Bronchial epithelial cell (primary cell): Measurements from ENCODE around the gene RASEF. TPM values are rescaled to one million over a fixed set of nuclear protein-coding genes. Genes with fewer than 3 reads are reported as not detected.

Experiments
- DNase-seq: peaks from one replicate; pipeline ENCODE4 v3.0.0-alpha.2; 2010; ENCODE audit warnings: low read depth
- FAIRE-seq: peaks from 2 replicates; lab custom pipeline; 2011; peaks lifted over from hg19 to GRCh38; lab: Jason Lieb, UNC
- H3K27me3 ChIP-seq: 2 replicates; pipeline ENCODE4 v1.5.1; 2011; ENCODE audit warnings: low read length; ENCODE audit not compliant: control insufficient read depth, insufficient read depth
- H3K36me3 ChIP-seq: 2 replicates; pipeline ENCODE4 v1.5.1; 2011; ENCODE audit warnings: low read length; ENCODE audit not compliant: control insufficient read depth, insufficient read depth
- H3K4me3 ChIP-seq: 2 replicates; pipeline ENCODE4 v1.5.1; 2011; ENCODE audit warnings: mild to moderate bottlenecking, low read depth, low read length, control low read depth
- total RNA-seq: library from RNA; depleted of rRNA; stranded (reverse); fragments of >200 nt; gene quantifications from 2 replicates; pipeline ENCODE4 v1.2.1, GENCODE V29; 2014
- TF ChIP-seq, protein P1 (sequence below): IDR thresholded peaks from 2 replicates; pipeline ENCODE4 v1.5.1; 2011; ENCODE audit warnings: mild to moderate bottlenecking, moderate library complexity, low read length, control low read depth, inconsistent platforms; ENCODE audit not compliant: insufficient read depth, severe bottlenecking

Gene RASEF
- total RNA-seq, 1 donor from 2014 or later: 9.2 TPM

DNA sequence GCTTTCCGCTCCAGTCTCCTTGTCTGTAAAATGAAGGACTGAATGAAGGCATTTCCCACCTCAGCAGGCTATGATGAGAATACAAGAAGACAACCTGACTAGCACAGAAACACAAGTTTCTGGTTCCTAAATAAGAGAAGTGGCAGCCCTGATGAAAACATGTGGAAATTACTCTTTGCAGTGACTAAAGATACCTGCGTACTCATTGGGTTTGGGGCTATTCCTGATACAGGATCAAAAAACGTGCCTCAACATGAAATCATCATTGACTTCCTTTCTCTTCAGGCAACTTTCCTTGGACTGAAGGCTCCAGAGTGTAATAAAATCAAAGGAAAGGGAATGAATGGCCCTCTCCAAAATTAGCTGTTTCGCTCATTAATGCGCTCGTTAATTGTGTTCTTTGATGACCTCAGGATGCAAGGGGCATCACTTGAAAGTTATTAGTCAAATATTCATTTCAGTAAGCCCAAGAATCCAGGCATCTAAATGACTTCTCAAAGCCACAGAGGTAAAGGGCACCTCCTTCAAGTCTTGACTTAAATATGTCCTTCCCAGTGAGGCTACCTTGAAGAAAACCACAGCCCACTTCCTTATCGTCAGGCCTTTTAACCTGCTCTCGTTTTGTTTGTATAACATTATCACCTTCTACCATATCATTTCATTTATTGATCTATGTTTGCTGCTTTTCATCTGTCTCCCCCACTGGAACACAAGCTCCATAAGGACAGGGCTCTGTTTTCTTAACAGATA, 68.9 kb downstream of the RASEF start:
- peak; percentile 87 for DNase-seq
- Histone ChIP-seq H3K27me3 (no peaks in the 10 kb centered on the region), H3K4me3 (no peak overlapping the region), H3K36me3 (no peaks in the 10 kb centered on the region)
- no peak for FAIRE-seq
- TF ChIP-seq, protein P1, sequence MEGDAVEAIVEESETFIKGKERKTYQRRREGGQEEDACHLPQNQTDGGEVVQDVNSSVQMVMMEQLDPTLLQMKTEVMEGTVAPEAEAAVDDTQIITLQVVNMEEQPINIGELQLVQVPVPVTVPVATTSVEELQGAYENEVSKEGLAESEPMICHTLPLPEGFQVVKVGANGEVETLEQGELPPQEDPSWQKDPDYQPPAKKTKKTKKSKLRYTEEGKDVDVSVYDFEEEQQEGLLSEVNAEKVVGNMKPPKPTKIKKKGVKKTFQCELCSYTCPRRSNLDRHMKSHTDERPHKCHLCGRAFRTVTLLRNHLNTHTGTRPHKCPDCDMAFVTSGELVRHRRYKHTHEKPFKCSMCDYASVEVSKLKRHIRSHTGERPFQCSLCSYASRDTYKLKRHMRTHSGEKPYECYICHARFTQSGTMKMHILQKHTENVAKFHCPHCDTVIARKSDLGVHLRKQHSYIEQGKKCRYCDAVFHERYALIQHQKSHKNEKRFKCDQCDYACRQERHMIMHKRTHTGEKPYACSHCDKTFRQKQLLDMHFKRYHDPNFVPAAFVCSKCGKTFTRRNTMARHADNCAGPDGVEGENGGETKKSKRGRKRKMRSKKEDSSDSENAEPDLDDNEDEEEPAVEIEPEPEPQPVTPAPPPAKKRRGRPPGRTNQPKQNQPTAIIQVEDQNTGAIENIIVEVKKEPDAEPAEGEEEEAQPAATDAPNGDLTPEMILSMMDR: no peak

DNA sequence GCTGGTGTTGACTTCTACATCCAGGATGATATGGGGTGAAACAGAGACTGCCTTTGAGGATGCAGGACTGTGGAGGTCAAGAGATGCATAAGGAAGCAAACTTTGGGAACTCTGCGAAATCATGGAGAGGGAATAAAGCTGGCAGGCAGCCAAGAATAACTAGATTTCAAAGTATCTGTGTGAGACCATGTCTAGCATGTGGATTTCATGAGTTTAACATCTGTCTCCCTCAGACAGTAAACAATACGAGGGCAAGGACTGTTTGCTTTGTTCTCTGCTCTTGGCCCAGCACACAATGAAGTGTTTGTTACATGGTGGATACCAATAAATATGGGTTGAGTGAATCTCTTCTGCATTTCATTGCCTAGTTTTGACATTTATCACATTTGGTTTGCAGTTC, 71.3 kb downstream of the RASEF start:
- no peak for DNase-seq
- TF ChIP-seq, protein P1: no peak
- Histone ChIP-seq H3K4me3 (no peak overlapping the region), H3K36me3 (no peaks in the 10 kb centered on the region), H3K27me3 (no peaks in the 10 kb centered on the region)
- FAIRE-seq: no peak

DNA sequence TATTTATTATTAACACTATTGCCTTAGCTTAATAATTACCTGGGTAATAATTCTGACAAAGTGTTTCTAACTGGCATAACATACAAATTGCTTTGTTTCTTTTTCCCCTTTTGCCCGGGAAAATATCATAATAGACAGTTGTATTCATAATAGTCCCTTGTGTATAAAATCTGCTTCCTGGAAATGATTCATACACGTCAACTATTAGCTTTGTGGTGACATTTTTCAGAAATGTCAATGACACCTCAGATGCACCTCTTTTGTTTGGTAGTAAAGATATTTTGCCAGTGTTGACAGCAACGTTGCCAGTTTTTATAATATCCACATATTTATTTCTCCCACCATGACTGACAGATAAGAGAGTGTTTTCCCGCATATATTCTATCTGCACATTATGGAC, 73.0 kb downstream of the RASEF start:
- Histone ChIP-seq H3K4me3 (no peak overlapping the region), H3K27me3 (no peaks in the 10 kb centered on the region), H3K36me3 (no peaks in the 10 kb centered on the region)
- TF ChIP-seq, protein P1: no peak
- FAIRE-seq (no peak), DNase-seq (no peak)

DNA sequence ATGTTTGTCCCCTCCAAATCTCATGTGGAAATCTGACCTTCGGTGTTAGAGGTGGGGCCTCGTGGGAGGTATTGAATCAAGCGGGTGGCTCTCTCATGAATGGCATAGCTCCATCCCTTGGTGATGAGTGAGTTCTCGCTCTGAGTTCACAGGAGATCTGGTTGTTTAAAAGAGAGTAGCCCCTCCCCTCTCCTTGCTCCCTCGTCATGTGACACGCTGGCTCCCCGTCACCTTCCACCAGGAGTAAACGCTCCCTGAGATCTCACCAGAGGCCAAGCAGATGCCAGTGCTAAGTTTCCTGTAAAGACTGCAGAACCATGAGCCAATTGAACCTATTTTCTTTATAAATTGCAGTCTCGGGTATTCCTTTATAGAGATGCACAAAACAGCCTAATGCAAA, 74.5 kb downstream of the RASEF start:
- H3K4me3 ChIP-seq: no peak overlapping the region
- no peaks in the 10 kb centered on the region for H3K36me3 ChIP-seq
- no peaks in the 10 kb centered on the region for H3K27me3 ChIP-seq
- DNase-seq (no peak), FAIRE-seq (no peak)
- TF ChIP-seq, protein P1: no peak

DNA sequence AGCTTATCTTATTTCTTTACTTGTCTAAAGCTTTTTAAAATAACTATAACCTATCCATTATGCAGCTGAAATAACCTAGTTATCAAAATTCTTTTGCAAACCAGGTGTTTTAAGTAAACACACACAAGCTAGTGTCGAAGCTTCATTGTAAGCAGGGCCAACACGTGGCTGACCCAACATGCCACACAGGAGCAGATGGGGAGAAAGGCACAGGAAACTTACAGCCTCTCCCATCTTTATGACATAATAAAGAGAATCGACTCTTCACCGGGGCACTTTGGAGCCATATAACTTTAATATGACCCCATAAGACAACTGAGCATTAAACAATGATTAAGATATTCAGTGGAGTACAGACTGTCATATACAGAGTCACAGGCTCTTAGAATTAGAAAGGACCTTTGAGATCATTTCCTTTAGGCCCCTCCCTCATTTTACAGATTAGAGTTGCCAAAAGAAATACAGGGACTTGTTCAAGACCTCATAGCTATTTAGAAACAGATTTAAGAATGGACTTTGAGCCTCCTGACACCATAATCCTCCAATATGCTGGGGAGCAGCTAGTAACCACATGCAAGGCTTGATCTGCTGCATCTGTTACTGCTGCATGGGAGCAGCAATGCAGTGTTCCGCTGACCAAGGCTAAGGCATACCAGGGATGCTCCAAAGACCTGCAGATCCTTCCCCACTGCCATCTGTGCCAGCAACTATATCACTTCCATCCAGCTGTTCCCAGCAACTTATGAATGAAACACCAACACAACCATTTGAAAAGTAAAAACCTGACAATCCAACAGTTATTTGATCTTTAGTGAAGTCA, 75.4 kb downstream of the RASEF start:
- H3K27me3 ChIP-seq: no peaks in the 10 kb centered on the region
- no peaks in the 10 kb centered on the region for H3K36me3 ChIP-seq
- H3K4me3 ChIP-seq: no peak overlapping the region
- no peak for DNase-seq
- no peak for FAIRE-seq
- TF ChIP-seq, protein P1: no peak
